PC-3 (cell line): ENCODE measurements around the gene RFC1. TPM values are rescaled to one million over a fixed set of nuclear protein-coding genes. Genes with fewer than 3 reads are reported as not detected.
"Not testable (repeated sequence)": the region's sequence is repeated elsewhere in the genome, so short reads cannot be mapped to it uniquely, and the experiment has no call there.

Experiments
- ATAC-seq: fragments of 200-7000 bp; cut with Tn5 transposase; 2 replicates; pipeline ENCODE4 v1.9.1; 2020; ENCODE audit warnings: mild to moderate bottlenecking, moderate library complexity
- BruUV-seq: library from RNA; stranded (reverse); fragments of 400-500 nt; replicated peaks from 2 replicates; lab custom pipeline; 2021; lab: Mats Ljungman, UMichigan
- CTCF ChIA-PET: fragments of 300-600 bp; sonication (Branson Sonifier 250); formaldehyde crosslinking; loops from one replicate; lab custom pipeline; 2022; ENCODE audit warnings: antibody characterized with exemption; lab: Charles Lee
- POLR2A ChIA-PET: fragments of 300-600 bp; sonication (Branson Sonifier 250); formaldehyde crosslinking; loops from one replicate; lab custom pipeline; 2022; ENCODE audit warnings: antibody characterized with exemption; ENCODE audit not compliant: unreplicated experiment; lab: Charles Lee
- DNase-seq: peaks from one replicate; pipeline ENCODE4 v3.0.0-alpha.2; 2015
- H2AFZ ChIP-seq: fragments of 300-600 bp; sonication (generic); 2 replicates; pipeline ENCODE4 v1.6.0; 2016; ENCODE audit warnings: antibody characterized with exemption, low read length
- H3F3A ChIP-seq: fragments of 300-600 bp; sonication (generic); one replicate; pipeline ENCODE4 v1.6.0; 2017; ENCODE audit warnings: antibody characterized with exemption, low read length, control low read depth, mild to moderate bottlenecking; ENCODE audit not compliant: unreplicated experiment
- H3K27ac ChIP-seq: fragments of 300-600 bp; sonication (generic); 2 replicates; pipeline ENCODE4 v1.5.1; 2016; ENCODE audit warnings: mild to moderate bottlenecking, low read length
- H3K27me3 ChIP-seq: fragments of 300-600 bp; sonication (generic); 2 replicates; pipeline ENCODE4 v1.6.1; 2016; ENCODE audit warnings: low read length, mixed read lengths
- H3K36me3 ChIP-seq: fragments of 300-600 bp; sonication (generic); 2 replicates; pipeline ENCODE4 v1.6.1; 2016; ENCODE audit warnings: low read depth, mixed run types, low read length, mixed read lengths
- H3K4me1 ChIP-seq: fragments of 300-600 bp; sonication (generic); 2 replicates; pipeline ENCODE4 v1.5.1; 2016; ENCODE audit warnings: low read length; ENCODE audit not compliant: insufficient read depth
- H3K4me2 ChIP-seq: fragments of 300-600 bp; sonication (generic); 2 replicates; pipeline ENCODE4 v1.6.0; 2016; ENCODE audit warnings: low read length
- H3K4me3 ChIP-seq: fragments of 300-600 bp; sonication (generic); 2 replicates; pipeline ENCODE4 v1.5.1; 2016; ENCODE audit warnings: mild to moderate bottlenecking, low read length, mixed read lengths
- H3K79me2 ChIP-seq: fragments of 300-600 bp; sonication (generic); 2 replicates; pipeline ENCODE4 v1.6.1; 2017; ENCODE audit warnings: low read length, mixed read lengths
- H3K9ac ChIP-seq: fragments of 300-600 bp; sonication (generic); 2 replicates; pipeline ENCODE4 v1.6.0; 2016; ENCODE audit warnings: mild to moderate bottlenecking, low read length
- H3K9me2 ChIP-seq: fragments of 300-600 bp; sonication (generic); replicated peaks from 2 replicates; pipeline ENCODE4 v1.6.1; 2016; ENCODE audit warnings: mixed run types, low read length, mixed read lengths
- H3K9me3 ChIP-seq: fragments of 300-600 bp; sonication (generic); 2 replicates; pipeline ENCODE4 v1.6.1; 2016; ENCODE audit warnings: low read length, mixed read lengths
- H4K20me1 ChIP-seq: fragments of 300-600 bp; sonication (generic); 2 replicates; pipeline ENCODE4 v1.6.1; 2016; ENCODE audit warnings: low read length, mixed read lengths
- EZH2 ChIP-seq: fragments of 300-600 bp; sonication (generic); IDR thresholded peaks from one replicate; pipeline ENCODE4 v1.6.1; 2017; ENCODE audit warnings: antibody characterized with exemption, mild to moderate bottlenecking, low read length; ENCODE audit not compliant: unreplicated experiment
- EZH2phosphoT487 ChIP-seq: fragments of 300-600 bp; sonication (generic); IDR thresholded peaks from 2 replicates; pipeline ENCODE4 v1.6.1; 2018; ENCODE audit warnings: mild to moderate bottlenecking, antibody characterized with exemption, low read length, borderline replicate concordance
- intact Hi-C: fragments of 100-400 bp; cut with micrococcal nuclease; formaldehyde crosslinking; loops from 2 replicates; pipeline ENCODE4 v1.9.0; 2023
- total RNA-seq: library from RNA; depleted of rRNA; stranded (reverse); fragments of >200 nt; gene quantifications from 2 replicates; pipeline ENCODE4 v1.2.3, GENCODE V29; 2014
- TF ChIP-seq, protein P1 (sequence below): fragments of 300-600 bp; sonication (generic); conservative IDR thresholded peaks from 2 replicates; pipeline ENCODE4 v1.5.1; 2017; ENCODE audit warnings: antibody characterized with exemption, low read depth, mild to moderate bottlenecking, low read length

The RFC1 gene
- total RNA-seq, 1 experiment from 2014 or later, result 43.9 TPM

- BruUV-seq, result no TSS peak
- Histone ChIP-seq H4K20me1 (no peaks in the 10 kb centered on the region), H3K4me2 (no peak overlapping the region), H3K9me3 (no peaks in the 10 kb centered on the region), H3K4me3 (no peak overlapping the region), H3K27ac (no peak overlapping the region), H3K79me2 (no peaks in the 10 kb centered on the region), H3K27me3 (no peaks in the 10 kb centered on the region), H3K4me1 (no peaks in the 10 kb centered on the region), H3F3A (no peaks in the 10 kb centered on the region), H3K9me2 (no peaks in the 10 kb centered on the region), H3K36me3 (no peaks in the 10 kb centered on the region), H3K9ac (no peak overlapping the region), H2AFZ (no peak overlapping the region)
- intact Hi-C loops, result no loop called here
- CTCF ChIA-PET, result no interaction called here
- POLR2A ChIA-PET, result no interaction called here
- TF ChIP-seq EZH2phosphoT487 (no peak), EZH2 (no peak)
- TF ChIP-seq, protein P1, sequence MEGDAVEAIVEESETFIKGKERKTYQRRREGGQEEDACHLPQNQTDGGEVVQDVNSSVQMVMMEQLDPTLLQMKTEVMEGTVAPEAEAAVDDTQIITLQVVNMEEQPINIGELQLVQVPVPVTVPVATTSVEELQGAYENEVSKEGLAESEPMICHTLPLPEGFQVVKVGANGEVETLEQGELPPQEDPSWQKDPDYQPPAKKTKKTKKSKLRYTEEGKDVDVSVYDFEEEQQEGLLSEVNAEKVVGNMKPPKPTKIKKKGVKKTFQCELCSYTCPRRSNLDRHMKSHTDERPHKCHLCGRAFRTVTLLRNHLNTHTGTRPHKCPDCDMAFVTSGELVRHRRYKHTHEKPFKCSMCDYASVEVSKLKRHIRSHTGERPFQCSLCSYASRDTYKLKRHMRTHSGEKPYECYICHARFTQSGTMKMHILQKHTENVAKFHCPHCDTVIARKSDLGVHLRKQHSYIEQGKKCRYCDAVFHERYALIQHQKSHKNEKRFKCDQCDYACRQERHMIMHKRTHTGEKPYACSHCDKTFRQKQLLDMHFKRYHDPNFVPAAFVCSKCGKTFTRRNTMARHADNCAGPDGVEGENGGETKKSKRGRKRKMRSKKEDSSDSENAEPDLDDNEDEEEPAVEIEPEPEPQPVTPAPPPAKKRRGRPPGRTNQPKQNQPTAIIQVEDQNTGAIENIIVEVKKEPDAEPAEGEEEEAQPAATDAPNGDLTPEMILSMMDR, result no peak
- no peak for DNase-seq
- ATAC-seq, result no peak
Measured at GRCh38 chr4:39383690-39384089, 17.5 kb upstream of the RFC1 start.

- no peaks in the 10 kb centered on the region for H3K4me1 ChIP-seq
- no peaks in the 10 kb centered on the region for H3K27me3 ChIP-seq
- no peak overlapping the region for H3K27ac ChIP-seq
- H3K9me3 ChIP-seq, result no peaks in the 10 kb centered on the region
- H4K20me1 ChIP-seq, result no peaks in the 10 kb centered on the region
- H3K9me2 ChIP-seq, result no peaks in the 10 kb centered on the region
- no peaks in the 10 kb centered on the region for H3F3A ChIP-seq
- H2AFZ ChIP-seq, result no peak overlapping the region
- intact Hi-C loops, result no loop called here
- no peak for DNase-seq
- no peak for TF ChIP-seq EZH2
- TF ChIP-seq, protein P1, result no peak
- no peak for TF ChIP-seq EZH2phosphoT487
- ChIA-PET CTCF (no interaction called here), POLR2A (no interaction called here)
- no TSS peak for BruUV-seq
- H3K79me2 ChIP-seq, result no peaks in the 10 kb centered on the region
- no peaks in the 10 kb centered on the region for H3K36me3 ChIP-seq
- no peak overlapping the region for H3K4me2 ChIP-seq
- no peak overlapping the region for H3K4me3 ChIP-seq
- ATAC-seq, result peak; percentile 55
- H3K9ac ChIP-seq, result no peak overlapping the region
Measured at GRCh38 chr4:39375478-39375877, 9.3 kb upstream of the RFC1 start.

GRCh38 chr4:39371209-39371608, 5.0 kb upstream of the RFC1 start:
- H3K9ac ChIP-seq, H3K27ac ChIP-seq, H3K4me3 ChIP-seq, POLR2A ChIA-PET, H3K4me1 ChIP-seq, H3F3A ChIP-seq, H3K79me2 ChIP-seq, ATAC-seq, H2AFZ ChIP-seq, DNase-seq, H3K36me3 ChIP-seq, H3K4me2 ChIP-seq, H3K27me3 ChIP-seq, intact Hi-C loops, H3K9me3 ChIP-seq, H4K20me1 ChIP-seq, CTCF ChIA-PET, H3K9me2 ChIP-seq, BruUV-seq: not testable (repeated sequence)
